HPDE6-E6E7 (cell line): ENCODE results near the gene MTERF2.

Experiments
- DNase-seq: peaks from one replicate; pipeline ENCODE4 v3.0.0; 2011; ENCODE audit warnings: missing footprints; ENCODE audit errors: extremely low spot score

The MTERF2 gene

GRCh38 chr12:106994579-106995220, 7.8 kb upstream of the MTERF2 start:
- DNase-seq: no peak

GRCh38 chr12:106987846-106988245, 900 bp upstream of the MTERF2 start:
- DNase-seq: no peak

GRCh38 chr12:106986135-106986534, 811 bp downstream of the MTERF2 start:
- no peak for DNase-seq

GRCh38 chr12:106985479-106985878, 1.5 kb downstream of the MTERF2 start:
- no peak for DNase-seq

GRCh38 chr12:106984588-106985137, 2.3 kb downstream of the MTERF2 start:
- no peak for DNase-seq

GRCh38 chr12:106982229-106982628, 4.7 kb downstream of the MTERF2 start:
- DNase-seq: no peak

GRCh38 chr12:106981788-106982187, 5.2 kb downstream of the MTERF2 start:
- no peak for DNase-seq

- no peak for DNase-seq
These were observed 6.0 kb downstream of the MTERF2 start for GRCh38 chr12:106980944-106981343.

GRCh38 chr12:106978035-106978800, 8.7 kb downstream of the MTERF2 start:
- no peak for DNase-seq

- DNase-seq: no peak
These were observed 10.3 kb downstream of the MTERF2 start for GRCh38 chr12:106976668-106977067.

GRCh38 chr12:106975993-106976658, 10.8 kb downstream of the MTERF2 start:
- no peak for DNase-seq

- DNase-seq: no peak
These were observed 11.8 kb downstream of the MTERF2 start for GRCh38 chr12:106975098-106975497.

- no peak for DNase-seq
These were observed 12.4 kb downstream of the MTERF2 start for GRCh38 chr12:106974511-106974910.

GRCh38 chr12:106973545-106973944, 13.4 kb downstream of the MTERF2 start:
- DNase-seq: no peak

- DNase-seq: no peak
These were observed 15.9 kb downstream of the MTERF2 start for GRCh38 chr12:106971065-106971464.

- no peak for DNase-seq
These were observed 22.4 kb downstream of the MTERF2 start for GRCh38 chr12:106964526-106964925.

GRCh38 chr12:106962286-106962685, 24.7 kb downstream of the MTERF2 start:
- DNase-seq: no peak

GRCh38 chr12:106960443-106960842, 26.5 kb downstream of the MTERF2 start:
- DNase-seq: no peak

- no peak for DNase-seq
These were observed 29.4 kb downstream of the MTERF2 start for GRCh38 chr12:106957583-106957982.

GRCh38 chr12:106956048-106956578, 30.8 kb downstream of the MTERF2 start:
- peak; percentile 31 for DNase-seq

GRCh38 chr12:106955377-106956047, 31.4 kb downstream of the MTERF2 start, which contains the start of gene TMEM263:
Gene TMEM263, plus strand, starts transcription at chr12:106955907. Its CDS starts 11,210 bp downstream, at chr12:106967117.
- DNase-seq: peak; percentile 73
